ENCODE data around the gene PARS2. TPM values are rescaled to one million over a fixed set of nuclear protein-coding genes. Genes with fewer than 3 reads are reported as not detected.

Gene PARS2
- total RNA-seq, 1 experiment from 2014 or later = 10.2 TPM

- Histone ChIP-seq H4K91ac (ENCODE audit: insufficient read length, low read depth, low read length) (no peak overlapping the region), H2BK120ac (ENCODE audit: low read depth, low read length, poor library complexity, severe bottlenecking) (no peak overlapping the region), H3K9ac (ENCODE audit: extremely low read depth, insufficient read length, low read length) (no peak overlapping the region), H2AFZ (ENCODE audit: low read length) (no peak overlapping the region), H4K20me1 (ENCODE audit: control insufficient read depth, insufficient read depth, insufficient read length) (no peaks in the 10 kb centered on the region), H3K9me3 (ENCODE audit: control insufficient read depth, low read depth, low read length) (no peaks in the 10 kb centered on the region), H2BK12ac (ENCODE audit: insufficient read length, low read depth, low read length) (no peak overlapping the region), H3T11ph (ENCODE audit: low read length) (no peak overlapping the region), H3K4me2 (ENCODE audit: insufficient read depth, insufficient read length, low read length) (no peak overlapping the region), H2AK5ac (ENCODE audit: insufficient read length, low read length) (no peak overlapping the region), H2BK5ac (ENCODE audit: insufficient read length, low read length) (no peak overlapping the region), H3K4ac (ENCODE audit: low read depth, low read length) (no peak overlapping the region), H3K23ac (ENCODE audit: insufficient read length, low read depth, low read length) (no peak overlapping the region), H3K79me2 (ENCODE audit: insufficient read depth, low read length) (no peaks in the 10 kb centered on the region), H2BK15ac (ENCODE audit: low read depth, low read length) (no peak overlapping the region), H2BK20ac (ENCODE audit: low read depth, low read length, poor library complexity, severe bottlenecking) (no peak overlapping the region), H3K27me3 (ENCODE audit: insufficient read depth, low read length) (no peaks in the 10 kb centered on the region), H4K8ac (replicated peaks; ENCODE audit: insufficient read length, low read depth, low read length) (no peak overlapping the region), H3K4me1 (ENCODE audit: insufficient read depth, low read length) (no peaks in the 10 kb centered on the region), H3K79me1 (ENCODE audit: insufficient read depth, low read depth, low read length, poor library complexity, severe bottlenecking) (no peaks in the 10 kb centered on the region), H3K23me2 (ENCODE audit: insufficient read length, low read depth, low read length, poor library complexity, severe bottlenecking) (peaks cover 4% of the 10 kb centered on the region), H4K5ac (ENCODE audit: insufficient read length, low read depth, low read length) (no peak overlapping the region), H3K56ac (ENCODE audit: insufficient read length, low read depth, low read length) (no peak overlapping the region), H3K27ac (ENCODE audit: insufficient read length, low read depth, low read length) (no peak overlapping the region), H3K18ac (ENCODE audit: insufficient read length, low read depth, low read length) (no peak overlapping the region), H3K14ac (ENCODE audit: insufficient read depth, low read length) (no peak overlapping the region)
- Mint-ChIP-seq H3K27ac (no peak overlapping the region), H3K4me1 (peaks cover 19 to 22% of the 10 kb centered on the region in 2 experiments), H3K36me3 (ENCODE audit: insufficient read depth in 1 of 3, low read depth in 3 of 3) (no peaks in the 10 kb centered on the region; a peak in 1 of 7 replicates), H3K9me3 (no peaks in the 10 kb centered on the region), H3K4me3 (no peak overlapping the region), H3K27me3 (ENCODE audit: low read depth) (peaks cover 3% of the 10 kb centered on the region)
- WGBS (ENCODE audit: extremely low coverage, insufficient read length, low lambda C conversion rate) = no CpG with 5 or more reads among the region's 6 CpGs
- no peak for DNase-seq
- no peak for TF ChIP-seq CTCF (conservative IDR thresholded peaks at IDR 0.05)
Measured at GRCh38 chr1:54767526-54767925, 3.2 kb upstream of the PARS2 start.
